ENCODE results near the gene TWF2. TPM values are rescaled to one million over a fixed set of nuclear protein-coding genes. Genes with fewer than 3 reads are reported as not detected.

TWF2 gene
- total and polyA plus RNA-seq, 2 of the 13 experiments (the other 11 are each of a cell fraction or from before 2014, with no cell fraction given): 45.5 to 108 TPM

DNA sequence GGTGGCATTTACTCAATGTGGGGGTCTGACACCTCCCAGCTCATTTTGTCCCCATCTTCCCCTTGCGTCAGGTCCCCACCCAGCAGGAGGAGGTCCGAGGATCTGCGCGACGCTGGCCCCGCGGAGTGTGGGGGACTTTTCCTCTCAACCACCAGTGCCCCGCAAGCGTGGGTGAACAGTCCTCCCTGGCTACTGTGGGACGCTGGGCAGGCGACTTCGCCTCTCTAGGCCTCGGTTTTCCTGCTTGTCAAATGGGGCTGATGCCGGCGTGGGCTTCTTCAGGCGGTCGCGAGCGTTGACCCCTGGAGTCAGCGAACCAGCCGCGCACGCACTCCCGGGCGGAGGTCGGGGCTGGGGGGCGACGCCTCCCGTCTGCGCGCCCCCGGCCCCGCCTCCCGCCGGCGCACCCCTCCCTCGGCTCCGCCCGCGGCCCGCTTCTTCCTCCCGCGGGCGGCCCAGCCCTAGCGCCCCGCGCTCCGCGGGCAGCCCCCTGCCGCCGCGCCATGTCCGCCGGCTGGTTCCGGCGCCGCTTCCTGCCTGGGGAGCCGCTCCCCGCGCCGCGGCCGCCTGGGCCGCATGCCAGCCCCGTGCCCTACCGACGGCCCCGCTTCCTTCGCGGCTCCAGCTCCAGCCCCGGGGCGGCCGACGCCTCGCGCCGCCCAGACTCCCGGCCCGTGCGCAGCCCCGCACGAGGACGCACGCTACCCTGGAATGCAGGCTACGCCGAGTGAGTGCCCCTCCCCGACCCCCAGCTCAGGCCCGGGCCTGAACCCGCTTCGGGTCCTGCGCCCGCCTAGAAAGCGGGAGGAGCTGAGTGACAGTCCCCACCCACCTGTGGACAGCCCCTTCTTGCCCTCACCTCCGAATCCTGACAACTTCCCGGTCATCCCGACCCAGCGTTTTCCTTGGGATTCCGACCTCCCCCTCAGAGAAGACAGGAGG is 6.6 kb upstream of the TWF2 start, which contains the start of gene PPM1M (continued):
- TF ChIP-seq, protein P1, sequence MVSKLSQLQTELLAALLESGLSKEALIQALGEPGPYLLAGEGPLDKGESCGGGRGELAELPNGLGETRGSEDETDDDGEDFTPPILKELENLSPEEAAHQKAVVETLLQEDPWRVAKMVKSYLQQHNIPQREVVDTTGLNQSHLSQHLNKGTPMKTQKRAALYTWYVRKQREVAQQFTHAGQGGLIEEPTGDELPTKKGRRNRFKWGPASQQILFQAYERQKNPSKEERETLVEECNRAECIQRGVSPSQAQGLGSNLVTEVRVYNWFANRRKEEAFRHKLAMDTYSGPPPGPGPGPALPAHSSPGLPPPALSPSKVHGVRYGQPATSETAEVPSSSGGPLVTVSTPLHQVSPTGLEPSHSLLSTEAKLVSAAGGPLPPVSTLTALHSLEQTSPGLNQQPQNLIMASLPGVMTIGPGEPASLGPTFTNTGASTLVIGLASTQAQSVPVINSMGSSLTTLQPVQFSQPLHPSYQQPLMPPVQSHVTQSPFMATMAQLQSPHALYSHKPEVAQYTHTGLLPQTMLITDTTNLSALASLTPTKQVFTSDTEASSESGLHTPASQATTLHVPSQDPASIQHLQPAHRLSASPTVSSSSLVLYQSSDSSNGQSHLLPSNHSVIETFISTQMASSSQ (IDR thresholded peaks at IDR 0.05; ENCODE audit: low read depth): no peak
- TF ChIP-seq, protein P1 (CRISPR knock-in tag; IDR thresholded peaks at IDR 0.05; ENCODE audit: borderline replicate concordance): peak; percentile 23; the same call in 1 of the 2 replicates
- TF ChIP-seq, protein P2, sequence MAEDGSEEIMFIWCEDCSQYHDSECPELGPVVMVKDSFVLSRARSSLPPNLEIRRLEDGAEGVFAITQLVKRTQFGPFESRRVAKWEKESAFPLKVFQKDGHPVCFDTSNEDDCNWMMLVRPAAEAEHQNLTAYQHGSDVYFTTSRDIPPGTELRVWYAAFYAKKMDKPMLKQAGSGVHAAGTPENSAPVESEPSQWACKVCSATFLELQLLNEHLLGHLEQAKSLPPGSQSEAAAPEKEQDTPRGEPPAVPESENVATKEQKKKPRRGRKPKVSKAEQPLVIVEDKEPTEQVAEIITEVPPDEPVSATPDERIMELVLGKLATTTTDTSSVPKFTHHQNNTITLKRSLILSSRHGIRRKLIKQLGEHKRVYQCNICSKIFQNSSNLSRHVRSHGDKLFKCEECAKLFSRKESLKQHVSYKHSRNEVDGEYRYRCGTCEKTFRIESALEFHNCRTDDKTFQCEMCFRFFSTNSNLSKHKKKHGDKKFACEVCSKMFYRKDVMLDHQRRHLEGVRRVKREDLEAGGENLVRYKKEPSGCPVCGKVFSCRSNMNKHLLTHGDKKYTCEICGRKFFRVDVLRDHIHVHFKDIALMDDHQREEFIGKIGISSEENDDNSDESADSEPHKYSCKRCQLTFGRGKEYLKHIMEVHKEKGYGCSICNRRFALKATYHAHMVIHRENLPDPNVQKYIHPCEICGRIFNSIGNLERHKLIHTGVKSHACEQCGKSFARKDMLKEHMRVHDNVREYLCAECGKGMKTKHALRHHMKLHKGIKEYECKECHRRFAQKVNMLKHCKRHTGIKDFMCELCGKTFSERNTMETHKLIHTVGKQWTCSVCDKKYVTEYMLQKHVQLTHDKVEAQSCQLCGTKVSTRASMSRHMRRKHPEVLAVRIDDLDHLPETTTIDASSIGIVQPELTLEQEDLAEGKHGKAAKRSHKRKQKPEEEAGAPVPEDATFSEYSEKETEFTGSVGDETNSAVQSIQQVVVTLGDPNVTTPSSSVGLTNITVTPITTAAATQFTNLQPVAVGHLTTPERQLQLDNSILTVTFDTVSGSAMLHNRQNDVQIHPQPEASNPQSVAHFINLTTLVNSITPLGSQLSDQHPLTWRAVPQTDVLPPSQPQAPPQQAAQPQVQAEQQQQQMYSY (CRISPR knock-in tag; IDR thresholded peaks at IDR 0.05): peak; percentile 69; the same call in 1 of the 2 replicates
- TF ChIP-seq ZNF274 (CRISPR knock-in tag; IDR thresholded peaks at IDR 0.05) (0 out of 2 replicates have a peak, but pooled peaks have one; percentile 32), ZSCAN22 (CRISPR knock-in tag; IDR thresholded peaks at IDR 0.05) (no peak), KDM1A (CRISPR knock-in tag; IDR thresholded peaks at IDR 0.05) (0 out of 2 replicates have a peak, but pooled peaks have one; percentile 42), FOXA3 (CRISPR knock-in tag; IDR thresholded peaks at IDR 0.05) (0 out of 2 replicates have a peak, but pooled peaks have one; percentile 7), ZFY (CRISPR knock-in tag; IDR thresholded peaks at IDR 0.05) (peak; percentile 87), ZNF792 (CRISPR knock-in tag; IDR thresholded peaks at IDR 0.05) (no peak), ZNF766 (CRISPR knock-in tag; IDR thresholded peaks at IDR 0.05; ENCODE audit: borderline replicate concordance) (peak; percentile 80; the same call in 1 of the 2 replicates), SNAI1 (CRISPR knock-in tag; IDR thresholded peaks at IDR 0.05; ENCODE audit: borderline replicate concordance) (no peak), ZNF614 (CRISPR knock-in tag; IDR thresholded peaks at IDR 0.05; ENCODE audit: borderline replicate concordance) (no peak), SAP130 (CRISPR knock-in tag; IDR thresholded peaks at IDR 0.05; ENCODE audit: low read depth) (peak; percentile 14; the same call in 1 of the 2 replicates), ZNF629 (CRISPR knock-in tag; conservative IDR thresholded peaks at IDR 0.05) (peak; percentile 92), ZZZ3 (CRISPR knock-in tag; IDR thresholded peaks at IDR 0.05; ENCODE audit: borderline replicate concordance) (no peak), ZNF672 (CRISPR knock-in tag; IDR thresholded peaks at IDR 0.05) (peak; percentile 99), GABPB1 (CRISPR knock-in tag; IDR thresholded peaks at IDR 0.05) (peak; percentile 55; the same call in 1 of the 2 replicates), HDAC1 (CRISPR knock-in tag; IDR thresholded peaks at IDR 0.05) (no peak)
